ENCODE results near the gene SERPINA9.

DNA sequence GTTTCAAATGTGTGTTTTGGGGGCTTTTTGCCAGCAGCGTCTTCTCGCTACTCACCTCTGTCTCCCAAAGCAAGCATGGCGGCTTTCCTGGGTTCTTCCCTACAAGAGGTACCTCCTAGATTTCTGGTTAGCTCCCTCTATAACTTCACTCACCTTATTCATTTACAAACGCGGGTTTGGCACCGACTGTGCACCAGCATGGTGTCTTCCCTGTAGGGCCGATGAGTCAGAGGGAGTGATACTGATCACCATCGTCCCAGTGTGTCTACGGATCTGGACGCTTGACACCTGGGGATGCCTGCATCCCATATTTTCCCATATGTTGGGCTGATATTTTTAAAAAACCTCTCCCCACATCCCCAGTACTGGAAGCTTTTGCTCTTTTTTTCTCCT is 41.2 kb upstream of the SERPINA9 start:
- TF ChIP-seq, protein P1, sequence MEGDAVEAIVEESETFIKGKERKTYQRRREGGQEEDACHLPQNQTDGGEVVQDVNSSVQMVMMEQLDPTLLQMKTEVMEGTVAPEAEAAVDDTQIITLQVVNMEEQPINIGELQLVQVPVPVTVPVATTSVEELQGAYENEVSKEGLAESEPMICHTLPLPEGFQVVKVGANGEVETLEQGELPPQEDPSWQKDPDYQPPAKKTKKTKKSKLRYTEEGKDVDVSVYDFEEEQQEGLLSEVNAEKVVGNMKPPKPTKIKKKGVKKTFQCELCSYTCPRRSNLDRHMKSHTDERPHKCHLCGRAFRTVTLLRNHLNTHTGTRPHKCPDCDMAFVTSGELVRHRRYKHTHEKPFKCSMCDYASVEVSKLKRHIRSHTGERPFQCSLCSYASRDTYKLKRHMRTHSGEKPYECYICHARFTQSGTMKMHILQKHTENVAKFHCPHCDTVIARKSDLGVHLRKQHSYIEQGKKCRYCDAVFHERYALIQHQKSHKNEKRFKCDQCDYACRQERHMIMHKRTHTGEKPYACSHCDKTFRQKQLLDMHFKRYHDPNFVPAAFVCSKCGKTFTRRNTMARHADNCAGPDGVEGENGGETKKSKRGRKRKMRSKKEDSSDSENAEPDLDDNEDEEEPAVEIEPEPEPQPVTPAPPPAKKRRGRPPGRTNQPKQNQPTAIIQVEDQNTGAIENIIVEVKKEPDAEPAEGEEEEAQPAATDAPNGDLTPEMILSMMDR (IDR thresholded peaks at IDR 0.05): no peak
- no peak for TF ChIP-seq POLR2A (IDR thresholded peaks at IDR 0.05)
